ENCODE results near the gene USP31. TPM values are rescaled to one million over a fixed set of nuclear protein-coding genes. Genes with fewer than 3 reads are reported as not detected.

Gene USP31
- total RNA-seq, 1 donor from 2014 or later, result 25.3 TPM

DNA sequence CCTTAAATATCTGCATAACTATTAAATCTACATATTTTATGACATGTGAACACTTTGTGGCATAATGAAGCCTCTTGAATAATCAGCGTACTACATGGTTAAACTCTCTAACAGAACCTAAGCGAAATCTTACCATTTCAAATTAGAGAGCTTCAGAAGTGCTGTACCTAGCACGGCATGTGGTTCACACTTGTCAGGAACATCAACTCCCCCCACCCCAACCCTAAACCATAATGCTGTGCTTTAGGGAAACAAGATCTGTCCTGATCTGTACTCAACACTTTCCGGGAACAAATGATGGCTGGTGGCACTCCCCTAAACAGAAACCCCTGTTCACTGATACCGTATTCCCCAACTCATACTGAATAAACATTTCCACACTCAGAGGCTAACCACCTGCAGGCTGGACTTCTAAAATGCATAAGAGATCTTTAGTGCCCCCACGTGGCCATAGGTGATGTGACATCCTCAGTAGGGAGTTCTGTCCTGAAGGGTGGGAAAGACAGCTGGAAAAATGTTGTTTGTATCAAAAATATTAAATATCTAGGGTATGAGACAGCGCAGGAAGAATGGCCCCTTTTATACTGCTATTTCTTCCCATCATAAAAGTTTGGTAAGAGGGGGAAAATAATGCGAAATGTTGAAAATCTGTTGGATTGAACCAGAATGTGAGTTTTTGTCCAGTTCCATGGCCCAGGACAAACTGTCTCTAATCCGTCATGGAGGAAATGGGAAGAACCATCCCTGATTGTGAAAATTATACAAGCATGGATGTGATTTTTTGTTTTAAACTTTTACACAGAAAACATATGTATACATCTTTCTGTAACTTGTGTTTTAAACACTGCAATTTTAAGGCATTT is 88.6 kb downstream of the USP31 start:
- peak; percentile 86 for DNase-seq

DNA sequence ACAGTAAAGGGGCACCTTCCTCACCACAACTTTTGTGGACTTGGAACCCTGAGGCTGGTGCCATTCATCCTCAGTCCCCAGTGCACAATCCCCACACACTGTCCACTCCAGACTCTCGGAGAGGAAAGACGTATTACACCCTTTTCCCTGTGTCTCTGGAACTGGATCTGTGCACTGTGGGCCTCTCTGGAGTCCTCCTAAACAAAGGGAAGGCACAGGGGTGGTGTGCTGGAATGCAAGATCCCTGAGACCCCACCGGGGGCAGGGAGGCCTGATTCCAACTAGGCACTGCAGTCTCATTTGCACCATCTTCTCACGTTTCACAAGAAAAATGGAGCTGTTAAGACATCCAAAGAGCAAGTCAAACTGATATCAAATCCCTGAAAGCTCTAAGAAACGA is 89.8 kb downstream of the USP31 start:
- DNase-seq, result no peak

DNA sequence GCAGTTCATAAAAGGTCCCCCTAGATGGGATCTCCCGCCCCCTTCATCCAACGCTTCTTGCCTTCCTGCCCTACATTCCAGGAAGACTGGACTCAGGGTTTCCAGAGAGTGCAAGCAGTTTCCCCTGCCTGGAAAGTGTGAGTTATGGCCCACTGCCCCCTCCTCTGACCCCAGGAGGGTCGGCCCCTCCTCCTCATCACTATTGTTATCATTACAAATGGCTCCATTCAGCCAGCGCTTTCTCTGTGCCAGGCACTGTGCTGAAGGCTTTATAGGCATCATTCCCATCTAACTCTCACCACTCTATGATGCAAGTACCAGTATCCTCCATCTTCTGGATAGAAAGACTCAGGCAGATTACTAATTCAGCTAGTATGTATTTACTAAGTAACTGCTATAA is 90.7 kb downstream of the USP31 start:
- DNase-seq, result no peak

DNA sequence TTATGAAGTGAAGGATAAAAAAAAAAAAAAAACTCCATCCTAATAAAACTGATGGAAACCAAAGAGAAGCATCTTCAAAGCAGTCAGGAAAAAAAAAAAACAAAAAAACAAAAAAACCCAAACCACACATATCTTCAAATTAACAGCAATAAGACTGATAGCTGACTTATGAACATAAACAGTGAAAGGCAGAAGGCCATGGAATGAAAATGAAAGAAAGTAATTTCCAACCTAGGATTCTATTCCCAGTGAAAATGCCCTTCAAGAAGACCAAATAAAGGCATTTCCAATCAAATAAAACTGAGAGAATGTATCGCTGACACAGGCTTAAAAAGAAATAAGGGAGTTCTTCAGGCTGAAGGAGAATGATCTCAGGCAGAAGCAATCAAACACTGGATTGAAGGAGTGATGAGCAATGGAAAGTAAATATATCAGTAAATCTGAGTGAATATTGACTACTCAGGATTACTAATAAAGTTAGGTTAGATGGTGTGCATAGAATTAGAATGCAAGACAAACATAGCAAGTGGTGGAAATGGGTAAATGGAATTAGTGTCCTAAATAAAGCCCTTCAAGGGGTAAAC is 92.1 kb downstream of the USP31 start:
- DNase-seq, result no peak

DNA sequence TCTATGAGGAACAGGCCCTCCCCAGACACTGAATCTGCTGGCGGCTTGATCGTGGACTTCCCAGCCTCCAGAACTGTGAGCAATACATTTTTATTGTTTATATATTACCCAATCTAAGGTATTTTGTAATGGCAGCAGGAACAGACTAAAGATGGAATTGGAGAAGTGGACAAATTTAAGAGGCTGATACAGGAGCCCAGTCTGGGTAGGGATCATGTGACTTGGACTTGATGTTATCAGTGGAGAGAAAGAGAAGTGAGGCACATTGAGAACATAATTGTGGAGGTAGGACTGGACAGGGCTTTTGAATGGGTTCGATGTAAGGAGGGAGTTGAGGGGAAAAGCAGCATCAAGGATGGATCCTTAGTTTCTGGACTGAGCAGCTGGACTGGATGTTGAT is 93.8 kb downstream of the USP31 start:
- no peak for DNase-seq

DNA sequence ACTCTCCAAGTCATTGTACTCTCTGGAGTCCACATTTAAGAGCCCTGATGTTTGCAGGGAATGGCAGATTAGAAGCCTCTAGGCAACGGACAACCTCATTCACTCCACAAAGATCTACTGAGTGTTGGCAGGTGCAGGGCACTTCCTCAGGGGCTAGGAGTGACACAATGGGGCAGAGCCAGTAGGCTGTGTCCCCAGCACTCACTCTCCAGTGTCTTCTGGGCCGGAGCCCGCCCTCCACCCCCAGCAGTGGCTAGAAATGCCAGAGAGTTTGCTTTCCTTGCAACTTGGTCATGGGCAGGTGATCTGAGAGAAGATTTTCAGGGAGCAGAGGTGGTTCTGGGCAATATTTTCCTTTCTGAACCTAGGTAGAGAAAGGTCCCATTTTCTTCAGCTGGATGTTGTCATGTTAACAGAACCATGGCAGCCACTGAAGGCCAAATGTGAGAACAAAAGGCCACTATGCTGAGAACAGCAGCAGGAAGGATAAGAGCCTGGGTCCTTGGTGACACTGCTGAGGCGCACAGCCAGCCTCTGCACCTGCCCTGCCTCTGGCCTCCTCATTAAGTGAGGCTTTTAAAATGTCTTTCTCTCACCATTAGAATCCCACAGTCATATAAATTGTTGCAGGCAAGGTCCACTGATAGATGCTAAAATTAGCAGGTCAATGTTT is 96.2 kb downstream of the USP31 start:
- DNase-seq, result no peak

DNA sequence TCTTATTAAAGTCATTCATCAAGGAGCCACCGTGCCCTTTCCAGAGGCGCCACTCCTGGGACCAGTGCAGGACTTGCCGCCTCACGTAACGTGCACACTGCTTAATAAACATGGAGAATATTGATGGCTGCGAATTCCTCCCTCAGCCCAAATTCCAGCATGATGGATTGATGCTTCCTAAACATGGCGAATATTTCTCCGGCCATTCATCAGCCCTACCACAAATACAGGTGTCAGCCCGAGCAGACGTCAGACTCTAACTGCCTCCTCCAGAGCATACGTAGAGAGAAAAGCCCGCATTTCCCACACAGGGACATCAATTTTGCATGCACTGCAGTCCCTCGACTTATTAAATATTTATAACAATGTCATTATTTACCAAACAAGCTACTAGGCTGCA is 97.0 kb downstream of the USP31 start:
- DNase-seq, result no peak

DNA sequence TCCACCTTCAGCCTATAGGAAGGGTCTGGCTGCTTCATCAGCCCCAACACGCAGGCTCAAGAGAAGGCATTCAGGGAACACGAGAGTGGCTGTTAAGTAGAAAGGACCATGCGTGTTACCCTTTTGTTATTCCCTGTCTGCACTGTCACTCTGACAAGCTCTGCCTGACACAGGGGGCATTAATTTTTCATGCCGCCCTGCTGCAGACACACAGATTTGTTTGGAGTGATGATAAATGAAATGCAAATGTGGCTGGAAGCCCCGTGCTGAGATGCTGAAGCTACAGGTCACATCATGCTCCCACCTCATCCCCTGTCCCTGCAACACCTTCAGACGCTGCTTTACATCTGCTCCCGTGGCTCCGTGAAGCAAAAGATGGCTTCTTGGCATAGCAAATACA is 97.7 kb downstream of the USP31 start:
- DNase-seq, result no peak

DNA sequence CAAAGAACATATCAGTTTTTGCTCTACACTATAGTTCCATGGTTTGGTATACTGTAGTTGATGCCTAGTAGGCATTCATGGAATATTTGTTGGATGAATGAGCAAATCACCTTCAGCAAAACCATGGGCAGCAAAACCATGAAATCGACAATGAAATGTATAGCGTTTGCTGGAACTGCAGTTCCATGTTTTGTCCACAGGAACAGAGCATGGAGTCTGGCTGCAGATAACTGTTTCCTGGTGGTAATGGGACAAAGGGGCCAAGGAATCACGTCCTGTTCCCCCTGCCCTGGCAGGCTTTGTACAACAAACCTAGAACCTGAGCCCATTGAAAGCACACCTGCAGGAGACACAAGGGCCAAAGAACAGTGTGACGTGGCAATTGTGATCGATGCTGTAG is 101.1 kb downstream of the USP31 start:
- no peak for DNase-seq

DNA sequence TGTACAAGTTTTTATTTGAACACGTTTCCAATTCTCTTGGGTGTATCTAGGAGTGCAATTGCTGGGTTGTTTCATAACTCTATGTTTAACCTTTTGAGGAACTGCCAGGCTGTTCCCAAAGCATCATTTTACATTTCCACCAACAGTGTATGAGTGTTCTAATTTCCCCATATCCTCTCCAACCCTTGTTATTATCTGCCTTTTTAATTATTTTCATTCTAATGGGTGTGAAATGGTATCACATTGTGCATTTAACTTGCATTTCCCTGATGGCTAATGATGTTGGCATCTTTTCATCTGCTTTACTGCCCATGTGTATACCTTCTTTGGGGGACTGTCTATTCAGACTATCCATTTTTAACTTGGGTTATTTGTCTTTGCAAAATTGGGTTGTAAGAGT is 104.2 kb downstream of the USP31 start:
- no peak for DNase-seq

DNA sequence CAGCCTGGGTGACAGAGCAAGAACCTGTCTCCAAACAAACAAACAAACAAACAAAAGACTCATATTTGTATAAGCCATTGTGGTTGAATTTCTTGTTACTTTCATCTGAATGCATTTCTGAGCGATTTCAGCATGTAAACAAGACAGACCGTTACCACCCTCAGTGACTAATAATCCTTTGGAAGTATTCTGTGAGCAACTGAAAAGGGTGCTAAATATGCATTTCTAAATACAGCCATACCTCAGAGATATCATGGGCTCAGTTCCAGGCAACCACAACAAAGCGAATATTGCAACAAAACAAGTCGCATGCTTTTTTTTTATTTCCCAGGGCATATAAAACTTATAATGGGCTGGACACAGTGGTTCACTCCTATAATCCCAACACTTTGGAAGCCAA is 109.0 kb downstream of the USP31 start:
- no peak for DNase-seq

DNA sequence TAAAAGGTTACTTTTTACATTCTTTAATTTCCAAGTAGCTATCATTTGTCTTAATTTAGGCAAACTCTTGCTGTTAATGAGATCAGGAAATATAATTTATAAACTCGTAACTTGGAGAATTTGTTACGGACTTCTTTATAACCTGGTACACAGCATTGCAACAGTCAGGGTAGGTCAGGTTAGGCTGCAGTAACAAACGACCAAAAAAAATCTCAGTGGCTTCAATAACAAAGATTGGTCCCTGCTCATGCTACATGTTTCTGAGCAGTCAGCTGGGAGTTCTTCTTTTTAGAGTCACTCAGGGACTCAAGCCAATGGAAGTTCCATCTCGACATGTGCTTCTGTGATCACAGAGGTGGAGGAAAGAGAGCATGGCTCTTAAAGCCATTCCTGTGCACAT is 110.1 kb downstream of the USP31 start:
- DNase-seq, result no peak

DNA sequence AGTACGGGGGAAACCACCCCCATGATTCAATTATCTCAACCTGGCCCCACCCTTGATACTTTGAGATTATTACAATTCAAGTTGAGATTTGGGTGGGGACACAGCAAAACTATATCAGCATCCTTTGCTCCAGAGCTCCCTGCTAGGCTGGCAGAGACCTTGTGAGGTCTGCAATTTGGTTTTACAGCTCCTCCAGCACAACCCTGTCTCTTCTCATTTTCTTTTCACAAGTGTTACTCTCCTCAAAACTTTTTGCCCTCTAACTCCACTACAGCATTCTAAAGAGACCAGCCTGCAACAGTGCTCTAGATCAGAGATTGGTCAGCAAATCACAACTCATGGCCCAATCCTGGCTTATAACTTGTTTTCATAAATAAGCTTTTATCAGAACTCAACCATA is 114.0 kb downstream of the USP31 start:
- no peak for DNase-seq

DNA sequence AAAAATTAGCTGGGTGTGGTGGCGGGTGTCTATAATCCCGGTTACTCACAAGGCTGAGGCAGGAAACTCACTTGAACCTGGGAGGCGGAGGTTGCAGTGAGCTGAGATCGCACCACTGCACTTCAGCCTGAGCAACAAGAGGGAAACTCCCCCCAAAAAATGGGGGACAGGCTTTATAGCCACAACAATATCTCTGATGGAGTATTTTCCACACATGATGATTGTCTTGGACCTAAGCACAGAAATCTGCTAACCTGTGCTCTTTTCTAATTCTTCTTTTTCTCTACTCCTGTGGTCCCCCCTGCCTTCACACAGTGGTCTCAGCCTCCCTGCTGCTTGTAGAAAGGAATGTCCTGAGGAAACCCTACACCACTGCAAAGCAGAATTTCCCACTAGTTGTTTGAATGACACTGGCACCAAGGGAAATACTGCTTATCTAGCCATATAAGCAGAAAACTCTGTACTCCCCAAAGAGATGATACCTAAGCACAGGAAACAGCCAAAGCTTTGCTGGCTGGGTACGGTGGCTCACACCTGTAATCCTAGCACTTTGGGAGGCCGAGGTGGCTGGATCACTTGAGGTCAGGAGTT is 117.6 kb downstream of the USP31 start:
- DNase-seq, result no peak

DNA sequence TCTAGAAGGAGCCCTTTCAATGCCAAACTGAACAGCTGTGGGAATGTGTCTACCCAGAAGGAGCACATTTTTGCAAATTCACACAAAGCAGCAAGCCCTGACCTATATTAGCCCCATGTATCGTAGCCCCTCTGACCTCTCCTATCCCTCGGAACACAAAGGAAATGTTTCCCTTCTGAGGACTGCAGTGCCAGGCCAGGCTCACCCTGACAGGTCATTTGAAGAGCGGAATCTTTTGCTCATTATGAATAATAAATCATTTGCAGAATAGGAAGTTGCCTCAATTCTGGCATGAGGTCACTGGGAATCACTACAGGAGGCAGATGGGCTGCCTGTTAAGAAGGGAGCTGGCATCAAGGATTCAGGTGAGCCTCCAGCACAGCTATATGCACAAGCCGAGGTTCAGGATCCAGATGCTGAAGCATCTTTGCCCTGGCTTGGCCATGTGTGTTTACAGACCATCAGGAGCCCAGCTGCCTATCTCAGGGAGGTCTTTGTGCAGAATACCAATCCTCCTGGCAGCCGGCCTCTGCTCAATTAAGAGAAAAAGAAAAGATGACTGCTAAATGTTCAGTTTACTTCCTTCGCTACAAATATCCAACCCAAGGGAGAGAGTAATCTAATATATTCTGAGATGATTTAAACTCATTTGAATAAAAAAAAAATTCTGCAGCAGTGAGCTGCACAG is 119.4 kb downstream of the USP31 start:
- peak; percentile 7 for DNase-seq

DNA sequence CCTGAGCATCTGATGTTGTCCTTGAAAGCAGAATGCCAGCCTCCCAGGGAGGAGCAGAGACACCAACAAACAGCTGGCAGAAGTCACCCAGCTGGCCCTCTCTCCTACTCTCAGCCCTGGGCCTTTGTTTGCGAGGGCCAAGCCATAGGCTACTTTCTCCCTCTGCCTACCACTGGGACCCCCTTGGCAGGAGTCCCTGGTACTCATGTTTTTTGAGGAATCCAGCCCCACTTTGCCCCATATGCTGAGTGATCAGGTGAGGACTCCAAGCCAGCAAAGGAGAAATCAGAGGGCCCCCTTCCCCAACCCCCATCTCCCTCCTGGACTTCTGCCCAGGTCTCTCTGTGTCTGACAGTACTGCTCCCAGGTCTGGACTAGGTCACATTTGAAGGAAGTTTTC is 121.9 kb downstream of the USP31 start:
- no peak for DNase-seq

DNA sequence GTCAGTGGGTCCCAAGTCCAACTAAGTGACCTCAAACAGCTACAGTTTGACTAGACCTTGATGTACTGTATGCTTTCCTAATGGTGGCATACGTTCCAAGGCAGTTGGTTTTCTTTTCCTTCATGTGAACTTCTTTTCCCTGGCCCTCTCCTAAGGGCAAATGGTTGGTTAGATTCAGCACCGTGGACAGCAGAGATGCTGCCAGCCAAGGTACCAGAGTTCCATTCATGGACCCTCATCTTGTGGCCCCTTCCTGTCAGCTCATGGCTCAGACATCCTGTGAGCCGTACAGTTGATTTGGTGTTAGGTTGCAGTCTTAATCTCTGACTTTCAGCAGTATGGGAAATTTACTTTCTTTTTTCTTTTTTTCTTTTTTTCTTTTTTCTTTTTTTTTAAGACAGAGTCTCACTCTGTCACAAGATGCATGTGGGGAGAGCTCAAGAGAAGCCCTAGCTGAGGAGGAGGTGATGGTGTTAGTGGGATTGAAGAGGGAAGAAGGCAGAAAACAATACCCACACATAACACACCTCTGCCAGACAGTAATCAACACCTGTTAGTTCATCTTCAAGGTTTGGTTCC is 122.4 kb downstream of the USP31 start:
- peak; percentile 67 for DNase-seq

DNA sequence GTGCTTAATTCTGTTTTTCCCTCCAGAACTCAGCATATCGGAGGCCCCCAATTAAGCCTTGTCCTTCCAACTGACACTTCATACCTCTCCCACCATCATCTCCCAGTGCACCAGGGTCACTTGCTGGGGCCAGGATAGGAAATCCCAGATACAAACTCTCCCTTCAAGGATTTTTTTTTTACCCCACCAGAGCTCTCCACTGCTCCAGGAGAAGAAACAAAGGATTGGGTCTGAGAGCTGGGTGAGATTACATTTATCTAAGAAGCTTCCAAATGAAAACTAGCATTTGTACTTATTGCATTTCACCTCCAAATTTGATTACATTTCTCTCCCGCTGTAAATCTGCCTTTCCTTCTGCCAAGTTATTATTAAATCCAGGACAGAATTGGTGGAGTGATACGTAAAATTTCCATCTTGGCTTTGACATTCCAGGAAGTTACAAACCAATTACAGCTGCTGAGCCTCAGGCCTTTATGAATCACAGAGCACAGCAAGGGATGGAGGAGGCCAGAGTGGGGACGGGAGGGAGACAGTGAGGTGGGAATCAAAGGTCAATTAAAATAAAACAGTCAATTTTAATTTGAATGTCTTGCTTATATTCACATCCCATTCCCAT is 123.5 kb downstream of the USP31 start:
- peak; percentile 66 for DNase-seq

DNA sequence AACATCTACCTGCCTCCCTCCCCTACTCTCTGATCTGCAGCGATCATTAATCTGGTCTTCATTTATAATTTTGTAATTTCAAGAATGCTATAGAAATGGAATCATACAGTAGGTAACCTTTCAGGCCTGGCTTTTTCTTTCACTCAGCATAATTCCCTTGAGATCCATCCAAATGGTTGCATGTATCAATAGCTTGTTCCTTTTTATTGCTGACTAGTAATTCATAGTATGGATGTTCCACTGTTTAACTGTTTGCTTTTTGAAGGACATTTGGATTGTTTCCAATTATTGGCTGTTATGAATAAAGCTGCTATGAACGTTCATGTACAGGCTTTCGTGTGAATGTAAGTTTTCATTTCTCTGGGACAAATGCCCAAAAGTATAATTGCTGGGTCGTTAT is 125.2 kb downstream of the USP31 start:
- no peak for DNase-seq

DNA sequence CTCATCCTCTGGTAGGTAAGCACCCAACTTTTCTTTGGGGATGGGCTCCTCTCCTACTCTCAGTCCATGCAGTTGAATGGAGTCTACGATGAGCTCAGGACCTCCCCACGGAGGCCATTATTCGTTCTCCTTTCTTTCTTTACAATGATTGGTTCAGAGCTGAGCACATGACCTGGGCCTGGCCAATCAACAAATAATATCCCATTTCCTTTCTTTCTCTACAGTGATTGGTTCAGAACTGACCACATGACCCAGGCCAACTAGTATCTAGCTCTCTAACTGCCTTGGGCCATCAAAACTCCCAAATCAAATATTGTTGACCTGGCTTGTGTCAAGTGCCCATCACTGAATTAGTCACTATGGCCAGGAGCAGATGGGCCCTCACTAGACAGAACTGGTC is 129.2 kb downstream of the USP31 start:
- DNase-seq, result no peak

DNA sequence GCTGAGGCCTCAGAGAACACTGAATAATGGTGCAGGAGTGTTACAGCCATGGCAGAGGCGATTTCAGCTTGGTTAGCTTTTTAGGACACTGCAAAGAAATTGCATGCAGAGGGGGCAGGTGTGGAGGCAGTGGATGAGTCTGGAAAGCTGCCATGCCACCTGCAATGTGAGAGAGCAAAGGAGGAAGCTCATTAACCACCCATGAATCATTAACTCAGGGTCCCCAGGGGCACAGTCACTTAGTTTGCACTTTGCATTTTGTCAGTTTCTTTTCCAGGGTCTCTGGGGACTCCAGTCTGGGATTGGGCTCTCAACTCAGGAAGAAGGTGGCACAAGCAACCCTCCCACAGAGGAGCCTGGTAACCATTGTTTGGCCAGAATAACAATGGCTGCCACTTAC is 132.9 kb downstream of the USP31 start:
- no peak for DNase-seq

DNA sequence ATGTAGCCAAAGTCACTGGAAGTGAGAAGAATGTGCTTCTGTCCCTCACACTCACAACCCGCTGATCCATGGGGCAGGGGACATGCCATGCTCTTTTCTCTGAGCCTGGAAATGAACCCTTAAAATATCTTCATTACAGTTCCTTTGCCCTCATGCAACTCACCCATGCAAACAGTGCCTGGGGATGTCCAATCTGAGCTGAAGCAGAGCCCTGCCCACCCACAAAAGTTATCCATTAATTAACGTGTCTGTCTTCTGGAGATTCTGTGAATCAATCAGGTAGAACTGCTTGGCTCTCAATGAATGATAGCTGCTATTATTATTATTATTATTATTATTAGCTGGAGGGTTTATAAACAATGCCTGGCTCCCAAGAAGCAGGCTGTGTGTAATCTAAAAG is 133.7 kb downstream of the USP31 start:
- DNase-seq, result no peak

Measured in tongue (tissue), 2 donors.